Esophagus squamous epithelium (tissue), 4 donors: ENCODE measurements around the gene SHISA3.

Experiments used
- POLR2A ChIP-seq, 4 donors: fragments of 450-650 bp; IDR thresholded peaks; one replicate each; pipeline ENCODE4 v1.6.1; 2017; ENCODE audit warnings: antibody characterized with exemption in 4 of 4, mild to moderate bottlenecking in 4 of 4, moderate library complexity in 3 of 4
- TF ChIP-seq, protein P1 (sequence below), 6 experiments: fragments of 450-650 bp in 4 of 6; fragments of 200-600 bp in 2 of 6; sonication (generic) in 2 of 6; IDR thresholded peaks; one replicate each; pipeline ENCODE4 v1.5.1; 2016 to 2019; ENCODE audit warnings: antibody characterized with exemption in 6 of 6, mild to moderate bottlenecking in 4 of 6, moderate library complexity in 4 of 6

DNA sequence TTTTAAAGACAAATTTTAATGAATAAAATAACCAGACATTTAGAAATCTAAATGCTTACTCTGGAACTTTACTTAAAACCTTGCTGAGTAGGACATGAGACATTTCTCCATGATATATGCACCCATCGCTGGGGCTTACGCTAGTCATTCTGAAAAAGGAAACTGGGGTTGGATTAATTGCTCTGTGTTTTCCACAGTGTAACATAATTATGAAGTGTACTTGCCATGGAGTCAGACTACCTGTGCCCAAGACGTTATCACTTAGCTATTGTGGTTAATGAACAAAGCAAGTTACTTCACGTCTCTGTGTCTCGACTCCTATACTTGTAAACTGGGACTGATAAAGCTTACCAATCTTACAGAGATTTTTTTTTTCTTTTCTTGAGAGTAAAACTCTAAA, 47.8 kb downstream of the SHISA3 start:
- TF ChIP-seq, protein P1, sequence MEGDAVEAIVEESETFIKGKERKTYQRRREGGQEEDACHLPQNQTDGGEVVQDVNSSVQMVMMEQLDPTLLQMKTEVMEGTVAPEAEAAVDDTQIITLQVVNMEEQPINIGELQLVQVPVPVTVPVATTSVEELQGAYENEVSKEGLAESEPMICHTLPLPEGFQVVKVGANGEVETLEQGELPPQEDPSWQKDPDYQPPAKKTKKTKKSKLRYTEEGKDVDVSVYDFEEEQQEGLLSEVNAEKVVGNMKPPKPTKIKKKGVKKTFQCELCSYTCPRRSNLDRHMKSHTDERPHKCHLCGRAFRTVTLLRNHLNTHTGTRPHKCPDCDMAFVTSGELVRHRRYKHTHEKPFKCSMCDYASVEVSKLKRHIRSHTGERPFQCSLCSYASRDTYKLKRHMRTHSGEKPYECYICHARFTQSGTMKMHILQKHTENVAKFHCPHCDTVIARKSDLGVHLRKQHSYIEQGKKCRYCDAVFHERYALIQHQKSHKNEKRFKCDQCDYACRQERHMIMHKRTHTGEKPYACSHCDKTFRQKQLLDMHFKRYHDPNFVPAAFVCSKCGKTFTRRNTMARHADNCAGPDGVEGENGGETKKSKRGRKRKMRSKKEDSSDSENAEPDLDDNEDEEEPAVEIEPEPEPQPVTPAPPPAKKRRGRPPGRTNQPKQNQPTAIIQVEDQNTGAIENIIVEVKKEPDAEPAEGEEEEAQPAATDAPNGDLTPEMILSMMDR (IDR thresholded peaks at IDR 0.05), result no peak
- no peak for TF ChIP-seq POLR2A (IDR thresholded peaks at IDR 0.05)
